GM03348 (cell line): ENCODE data around the gene HS6ST2.

Experiments
- DNase-seq: peaks from one replicate; pipeline ENCODE4 v3.0.0; 2012; ENCODE audit warnings: low spot score

The HS6ST2 gene

GRCh38 chrX:132613801-132614200 is 344.6 kb downstream of the HS6ST2 start:
- no peak for DNase-seq

GRCh38 chrX:132612821-132613564 is 345.4 kb downstream of the HS6ST2 start:
- DNase-seq = peak; percentile 24

- no peak for DNase-seq
Observed at GRCh38 chrX:132610536-132610935, 347.9 kb downstream of the HS6ST2 start.

- DNase-seq = no peak
Observed at GRCh38 chrX:132609362-132609848, 349.0 kb downstream of the HS6ST2 start.

- DNase-seq = no peak
Observed at GRCh38 chrX:132603700-132604286, 354.6 kb downstream of the HS6ST2 start.

GRCh38 chrX:132602701-132603100 is 355.7 kb downstream of the HS6ST2 start:
- no peak for DNase-seq

GRCh38 chrX:132594999-132595398 is 363.4 kb downstream of the HS6ST2 start:
- no peak for DNase-seq

GRCh38 chrX:132594129-132594528 is 364.3 kb downstream of the HS6ST2 start:
- no peak for DNase-seq

- peak; percentile 11 for DNase-seq
Observed at GRCh38 chrX:132592880-132593279, 365.5 kb downstream of the HS6ST2 start.

GRCh38 chrX:132591719-132592275 is 366.6 kb downstream of the HS6ST2 start:
- no peak for DNase-seq

- no peak for DNase-seq
Observed at GRCh38 chrX:132590350-132591026, 367.9 kb downstream of the HS6ST2 start.

GRCh38 chrX:132584936-132585335 is 373.5 kb downstream of the HS6ST2 start:
- DNase-seq = no peak

GRCh38 chrX:132576939-132577338 is 381.5 kb downstream of the HS6ST2 start:
- DNase-seq = peak; percentile 1
